SJSA1 (cell line): ENCODE results near the gene F8A3. TPM values are rescaled to one million over a fixed set of nuclear protein-coding genes. Genes with fewer than 3 reads are reported as not detected.

Experiments used
- total RNA-seq: library from RNA; depleted of rRNA; stranded (reverse); fragments of >200 nt; shearing (Covaris generic); gene quantifications from 2 replicates; pipeline ENCODE4 v1.2.3, GENCODE V29; 2014; rRNA removed

The F8A3 gene
- total RNA-seq, 1 experiment from 2014 or later: 5.6 TPM

Other genes with a start within 250 kb of the F8A3 start
- gene VBP1, start 242.2 kb downstream of the F8A3 start, total RNA-seq: 157 and 172 TPM in 2 replicates
- not detected in 2 replicates for gene RAB39B, start 194.1 kb downstream of the F8A3 start, total RNA-seq
- 0.08 and 0.41 TPM in 2 replicates for gene CLIC2, start 124.0 kb downstream of the F8A3 start, total RNA-seq
- gene F8A2, start 76.5 kb downstream of the F8A3 start, total RNA-seq: not detected in 2 replicates
- gene SPRY3, start 154.0 kb upstream of the F8A3 start, total RNA-seq: 0.06 and 0.42 TPM in 2 replicates
- gene TMLHE, start 154.3 kb upstream of the F8A3 start, total RNA-seq: 5.1 and 9.8 TPM in 2 replicates